NCI-H1092 (cell line): Measurements from ENCODE around the gene HIBCH.
"Not testable (repeated sequence)": the region's sequence is repeated elsewhere in the genome, so short reads cannot be mapped to it uniquely, and the experiment has no call there.

Experiments
- DNase-seq: peaks from one replicate; lab custom pipeline; 2025; lab: John Stamatoyannopoulos, UW

HIBCH gene

GRCh38 chr2:190304404-190304803 lies 15.2 kb downstream of the HIBCH start:
- no peak for DNase-seq

GRCh38 chr2:190303647-190304046 lies 16.0 kb downstream of the HIBCH start:
- no peak for DNase-seq

- no peak for DNase-seq
Observed at GRCh38 chr2:190302052-190302451, 17.6 kb downstream of the HIBCH start.

- no peak for DNase-seq
Observed at GRCh38 chr2:190301032-190301431, 18.6 kb downstream of the HIBCH start.

GRCh38 chr2:190297880-190298279 lies 21.7 kb downstream of the HIBCH start:
- DNase-seq, result not testable (repeated sequence)

GRCh38 chr2:190283783-190284182 lies 35.8 kb downstream of the HIBCH start:
- no peak for DNase-seq

- no peak for DNase-seq
Observed at GRCh38 chr2:190280565-190281350, 38.9 kb downstream of the HIBCH start.

- DNase-seq, result not testable (repeated sequence)
Observed at GRCh38 chr2:190279256-190280134, 40.1 kb downstream of the HIBCH start.

GRCh38 chr2:190277234-190278112 lies 42.2 kb downstream of the HIBCH start:
- no peak for DNase-seq

GRCh38 chr2:190272457-190272842 lies 47.2 kb downstream of the HIBCH start:
- no peak for DNase-seq

- DNase-seq, result no peak
Observed at GRCh38 chr2:190271783-190272456, 47.7 kb downstream of the HIBCH start.

- DNase-seq, result no peak
Observed at GRCh38 chr2:190270298-190270697, 49.3 kb downstream of the HIBCH start.

GRCh38 chr2:190269699-190270098 lies 49.9 kb downstream of the HIBCH start:
- not testable (repeated sequence) for DNase-seq

GRCh38 chr2:190267302-190267701 lies 52.3 kb downstream of the HIBCH start:
- no peak for DNase-seq

GRCh38 chr2:190266314-190266713 lies 53.3 kb downstream of the HIBCH start:
- DNase-seq, result no peak

GRCh38 chr2:190261851-190262250 lies 57.8 kb downstream of the HIBCH start:
- no peak for DNase-seq

GRCh38 chr2:190256087-190256486 lies 63.5 kb downstream of the HIBCH start:
- DNase-seq, result no peak

- no peak for DNase-seq
Observed at GRCh38 chr2:190255676-190256075, 64.0 kb downstream of the HIBCH start.

GRCh38 chr2:190254063-190254850 lies 65.4 kb downstream of the HIBCH start:
- no peak for DNase-seq

- DNase-seq, result no peak
Observed at GRCh38 chr2:190250421-190250820, 69.2 kb downstream of the HIBCH start.
